AG04450 (cell line): ENCODE results near the gene KRT35. TPM values are rescaled to one million over a fixed set of nuclear protein-coding genes. Genes with fewer than 3 reads are reported as not detected.

ENCODE experiments used
- CTCF ChIA-PET: fragments of 300-600, 350-600 bp; formaldehyde crosslinking; extraction: SDS; loops from one replicate; lab custom pipeline; 2022; ENCODE audit warnings: antibody characterized with exemption, inconsistent platforms; lab: Charles Lee
- POLR2A ChIA-PET: fragments of 350-600 bp; formaldehyde crosslinking; extraction: SDS; loops from one replicate; lab custom pipeline; 2021; ENCODE audit warnings: antibody characterized with exemption, inconsistent platforms; lab: Yijun Ruan, JAX
- DNase-seq: peaks from one replicate; pipeline ENCODE4 v3.0.0-alpha.2; 2011; ENCODE audit warnings: low read depth, low spot score
- H3K27ac ChIP-seq: one replicate; pipeline ENCODE4 v1.5.1; 2012; ENCODE audit warnings: low read depth, low read length, control low read depth
- H3K27me3 ChIP-seq: one replicate; pipeline ENCODE4 v1.6.0; 2012; ENCODE audit warnings: low read length; ENCODE audit not compliant: control insufficient read depth, insufficient read depth
- H3K4me3 ChIP-seq: 2 replicates; pipeline ENCODE4 v1.5.1; 2011; ENCODE audit warnings: mild to moderate bottlenecking, low read depth, low read length, control low read depth
- H3K9me3 ChIP-seq: 2 replicates; pipeline ENCODE4 v1.5.1; 2012; ENCODE audit warnings: low read length; ENCODE audit not compliant: control insufficient read depth, insufficient read depth
- CTCF ChIP-seq: IDR thresholded peaks from 2 replicates; pipeline ENCODE4 v1.5.1; 2011; ENCODE audit warnings: low read depth, low read length, control low read depth, inconsistent platforms
- polyA plus RNA-seq: library from polyadenylated mRNA; depleted of rRNA; stranded (reverse); fragments of >200 nt; gene quantifications from 2 replicates; pipeline ENCODE4 v1.2.3, GENCODE V29; 2011

Gene KRT35
- polyA plus RNA-seq, 1 experiment = not detected

DNA sequence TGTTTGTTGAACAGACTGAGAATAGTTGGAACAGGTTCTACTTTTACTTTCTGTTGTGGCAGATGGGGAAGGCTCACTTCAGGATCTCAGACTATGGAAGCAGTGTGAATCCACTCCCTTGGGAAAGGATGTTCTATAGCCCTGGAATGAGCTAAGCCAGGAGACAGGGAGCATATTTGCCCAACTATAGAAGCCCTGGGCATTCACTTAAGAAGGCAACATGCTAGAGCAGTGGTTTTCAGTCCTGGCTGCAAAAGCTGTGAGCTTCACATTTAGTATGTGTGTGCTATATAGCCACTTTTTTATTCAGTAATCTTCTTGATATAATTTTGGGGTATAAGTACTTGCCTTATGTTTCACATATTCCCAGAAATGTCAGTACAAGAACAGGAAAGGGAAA, 12.6 kb downstream of the KRT35 start:
- H3K9me3 ChIP-seq = peaks cover 25% of the 10 kb centered on the region
- DNase-seq = no peak
- POLR2A ChIA-PET = interaction anchor here (0.5 kb wide), 1 partner anchor 287 kb away, joined by 3 read pairs; no protein-coding TSS in a partner anchor
- H3K27me3 ChIP-seq = peaks cover 11% of the 10 kb centered on the region
- no peak for TF ChIP-seq CTCF
- H3K27ac ChIP-seq = no peak overlapping the region
- no peak overlapping the region for H3K4me3 ChIP-seq
- CTCF ChIA-PET = no interaction called here

GRCh38 chr17:41467561-41467960, 13.4 kb downstream of the KRT35 start:
- Histone ChIP-seq H3K27me3 (peaks cover 11% of the 10 kb centered on the region), H3K4me3 (no peak overlapping the region), H3K9me3 (peaks cover 24% of the 10 kb centered on the region), H3K27ac (no peak overlapping the region)
- no peak for DNase-seq
- ChIA-PET CTCF (interaction anchor here (0.6 kb wide), 1 partner anchor 195 kb away, joined by 4 read pairs; no protein-coding TSS in a partner anchor), POLR2A (no interaction called here)
- TF ChIP-seq CTCF = no peak

DNA sequence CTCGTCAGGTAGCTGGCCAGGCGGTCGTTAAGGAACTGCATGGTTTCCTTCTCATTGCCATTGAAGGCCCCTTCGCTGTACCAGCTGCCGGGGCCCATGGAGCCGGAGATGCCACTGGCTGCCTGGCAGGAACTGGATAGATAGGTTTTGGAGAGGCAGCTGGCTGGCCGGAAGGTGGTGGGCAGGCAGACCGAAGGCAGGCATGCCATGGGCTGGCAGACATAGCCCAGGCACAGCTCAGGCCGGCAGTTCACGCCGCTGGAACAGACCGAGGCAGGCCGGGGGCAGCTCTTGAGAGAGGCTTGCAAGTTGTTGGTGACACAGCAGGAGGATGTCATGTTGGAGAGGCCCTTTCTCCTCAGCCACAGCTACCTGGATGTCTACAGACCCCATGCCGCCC, 14.0 kb downstream of the KRT35 start, which contains the start of gene KRT32:
TSS of gene KRT32 (minus strand) at position 399 of the 400 bp plus-strand sequence. CDS start at position 338, 61 bp downstream.
- ChIA-PET POLR2A (no interaction called here), CTCF (interaction anchor here (0.6 kb wide), 1 partner anchor 196 kb away, joined by 4 read pairs; no protein-coding TSS in a partner anchor)
- no peak within 1 kb of the TSS for H3K4me3 ChIP-seq
- H3K27ac ChIP-seq = no peak within 1 kb of the TSS
- peaks cover 9% of the 10 kb centered on the region for H3K27me3 ChIP-seq
- H3K9me3 ChIP-seq = peaks cover 19% of the 10 kb centered on the region
- DNase-seq = no peak
- TF ChIP-seq CTCF = no peak

DNA sequence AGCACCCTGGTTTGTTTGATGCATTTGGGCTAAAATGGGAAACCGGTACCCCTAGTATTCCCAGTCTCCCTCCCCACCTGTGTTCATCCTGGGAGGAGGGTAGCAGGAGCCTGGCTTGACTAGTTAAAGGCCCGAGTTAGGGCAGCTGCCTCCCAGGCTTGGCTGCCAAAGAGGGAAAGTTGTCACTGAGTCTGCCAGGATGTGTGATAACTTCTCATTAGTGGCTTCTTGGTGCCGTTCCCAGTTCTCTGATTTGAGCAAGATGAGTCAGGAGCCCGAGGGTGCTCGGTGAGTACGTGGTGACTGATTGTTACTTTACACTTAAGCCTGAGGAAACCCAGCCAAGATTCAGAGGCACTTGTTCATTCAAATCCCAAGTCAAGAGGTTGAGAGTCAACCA, 16.3 kb downstream of the KRT35 start:
- Histone ChIP-seq H3K27ac (peak overlapping the region; percentile 48), H3K27me3 (peaks cover 10% of the 10 kb centered on the region), H3K4me3 (no peak overlapping the region), H3K9me3 (peaks cover 16% of the 10 kb centered on the region)
- peak; percentile 39 for DNase-seq
- ChIA-PET POLR2A (no interaction called here), CTCF (no interaction called here)
- TF ChIP-seq CTCF = no peak

DNA sequence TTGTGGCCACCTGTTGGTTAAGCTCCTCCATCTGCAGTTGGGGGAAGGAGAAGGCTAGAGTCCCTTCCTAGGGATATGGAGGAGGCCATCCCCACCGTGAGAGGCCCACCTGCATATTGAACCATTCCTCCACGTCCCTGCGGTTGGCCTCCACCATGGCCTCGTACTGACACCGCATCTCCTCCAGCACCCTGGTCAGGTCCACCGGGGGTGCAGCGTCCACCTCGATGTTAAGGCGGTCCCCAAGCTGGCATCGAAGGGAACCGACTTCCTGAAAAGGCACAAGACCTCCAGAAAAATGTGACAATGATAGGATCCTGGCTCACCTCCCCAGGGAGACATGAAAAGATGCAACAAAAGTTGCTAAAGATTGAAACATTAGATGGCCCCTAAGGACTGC, 16.8 kb downstream of the KRT35 start:
- ChIA-PET POLR2A (no interaction called here), CTCF (no interaction called here)
- Histone ChIP-seq H3K4me3 (no peak overlapping the region), H3K27ac (peak overlapping the region; percentile 48), H3K27me3 (peaks cover 10% of the 10 kb centered on the region), H3K9me3 (peaks cover 16% of the 10 kb centered on the region)
- DNase-seq = no peak
- TF ChIP-seq CTCF = no peak
